Endothelial cell (in vitro differentiated cells): ENCODE results near the gene F2RL2. TPM values are rescaled to one million over a fixed set of nuclear protein-coding genes. Genes with fewer than 3 reads are reported as not detected.

ENCODE experiments used
- DNase-seq: peaks from one replicate; pipeline ENCODE4 v3.0.0; 2021; ENCODE audit warnings: low spot score
- H3K27ac Mint-ChIP-seq: one replicate; pipeline ENCODE4 v1.8.0; 2021; ENCODE audit warnings: mixed read lengths, inconsistent platforms; ENCODE audit not compliant: unreplicated experiment
- H3K27me3 Mint-ChIP-seq: one replicate; pipeline ENCODE4 v1.8.0; 2021; ENCODE audit warnings: mild to moderate bottlenecking, moderate library complexity, mixed read lengths, inconsistent platforms; ENCODE audit not compliant: unreplicated experiment
- H3K36me3 Mint-ChIP-seq: one replicate; pipeline ENCODE4 v1.8.0; 2021; ENCODE audit warnings: mild to moderate bottlenecking, low read depth, mixed read lengths, inconsistent platforms; ENCODE audit not compliant: unreplicated experiment
- H3K4me1 Mint-ChIP-seq: one replicate; pipeline ENCODE4 v1.8.0; 2021; ENCODE audit warnings: mild to moderate bottlenecking, mixed read lengths, inconsistent platforms; ENCODE audit not compliant: unreplicated experiment
- H3K4me3 Mint-ChIP-seq: one replicate; pipeline ENCODE4 v1.8.0; 2021; ENCODE audit warnings: mild to moderate bottlenecking, mixed read lengths, inconsistent platforms; ENCODE audit not compliant: unreplicated experiment
- H3K9me3 Mint-ChIP-seq: one replicate; pipeline ENCODE4 v1.8.0; 2021; ENCODE audit warnings: mixed read lengths, inconsistent platforms; ENCODE audit not compliant: unreplicated experiment
- total RNA-seq: library from RNA; stranded (reverse); fragmentation: NEBNext Ultra II Directional; extraction: Animal tissue kit (Norgen Biotek cat#: 25700); gene quantifications from one replicate; pipeline ENCODE4 v1.2.1, GENCODE V29; 2021; ENCODE audit not compliant: unreplicated experiment
- TF ChIP-seq, protein P1 (sequence below): fragments of 200-600 bp; sonication (generic); IDR thresholded peaks from one replicate; pipeline ENCODE4 v1.5.0; 2021; ENCODE audit warnings: antibody characterized with exemption; ENCODE audit not compliant: unreplicated experiment

The F2RL2 gene
- total RNA-seq, 1 donor from 2014 or later = 311 TPM

GRCh38 chr5:76579166-76579937 lies 43.9 kb downstream of the F2RL2 start:
- Mint-ChIP-seq H3K27me3 (no peaks in the 10 kb centered on the region), H3K27ac (no peak overlapping the region), H3K9me3 (no peaks in the 10 kb centered on the region), H3K36me3 (no peaks in the 10 kb centered on the region), H3K4me1 (peaks cover 39% of the 10 kb centered on the region), H3K4me3 (no peak overlapping the region)
- DNase-seq = no peak
- TF ChIP-seq, protein P1, sequence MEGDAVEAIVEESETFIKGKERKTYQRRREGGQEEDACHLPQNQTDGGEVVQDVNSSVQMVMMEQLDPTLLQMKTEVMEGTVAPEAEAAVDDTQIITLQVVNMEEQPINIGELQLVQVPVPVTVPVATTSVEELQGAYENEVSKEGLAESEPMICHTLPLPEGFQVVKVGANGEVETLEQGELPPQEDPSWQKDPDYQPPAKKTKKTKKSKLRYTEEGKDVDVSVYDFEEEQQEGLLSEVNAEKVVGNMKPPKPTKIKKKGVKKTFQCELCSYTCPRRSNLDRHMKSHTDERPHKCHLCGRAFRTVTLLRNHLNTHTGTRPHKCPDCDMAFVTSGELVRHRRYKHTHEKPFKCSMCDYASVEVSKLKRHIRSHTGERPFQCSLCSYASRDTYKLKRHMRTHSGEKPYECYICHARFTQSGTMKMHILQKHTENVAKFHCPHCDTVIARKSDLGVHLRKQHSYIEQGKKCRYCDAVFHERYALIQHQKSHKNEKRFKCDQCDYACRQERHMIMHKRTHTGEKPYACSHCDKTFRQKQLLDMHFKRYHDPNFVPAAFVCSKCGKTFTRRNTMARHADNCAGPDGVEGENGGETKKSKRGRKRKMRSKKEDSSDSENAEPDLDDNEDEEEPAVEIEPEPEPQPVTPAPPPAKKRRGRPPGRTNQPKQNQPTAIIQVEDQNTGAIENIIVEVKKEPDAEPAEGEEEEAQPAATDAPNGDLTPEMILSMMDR = no peak

GRCh38 chr5:76576996-76577395 lies 46.2 kb downstream of the F2RL2 start:
- peaks cover 28% of the 10 kb centered on the region for H3K4me1 Mint-ChIP-seq
- H3K4me3 Mint-ChIP-seq = no peak overlapping the region

DNA sequence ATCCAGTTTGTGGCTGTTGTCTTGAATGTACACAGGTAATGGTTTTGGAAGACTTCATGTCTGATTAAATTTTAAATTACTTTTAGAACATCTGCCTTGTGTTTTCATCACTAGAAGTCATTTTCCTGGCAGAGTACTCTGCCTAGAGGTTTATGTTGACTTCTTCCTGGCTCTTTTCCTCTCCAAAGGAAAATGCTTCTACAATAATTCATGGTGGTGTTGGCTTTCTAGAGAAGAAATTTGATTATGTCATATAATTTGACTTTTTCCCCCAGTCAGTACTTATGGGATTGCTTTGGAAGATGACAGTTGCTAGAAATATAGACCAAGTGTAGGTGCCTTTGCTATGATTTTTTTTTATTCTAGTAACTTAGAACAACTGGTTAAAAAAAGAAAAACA lies 46.8 kb downstream of the F2RL2 start:
- DNase-seq = no peak
- no peaks in the 10 kb centered on the region for H3K27me3 Mint-ChIP-seq
- H3K4me3 Mint-ChIP-seq = no peak overlapping the region
- no peaks in the 10 kb centered on the region for H3K9me3 Mint-ChIP-seq
- TF ChIP-seq, protein P1 = no peak
- peaks cover 24% of the 10 kb centered on the region for H3K4me1 Mint-ChIP-seq
- no peak overlapping the region for H3K27ac Mint-ChIP-seq
- no peaks in the 10 kb centered on the region for H3K36me3 Mint-ChIP-seq

More at GRCh38 chr5:76576996-76577395, 46.2 kb downstream of the F2RL2 start:
- TF ChIP-seq, protein P1 = no peak
- no peaks in the 10 kb centered on the region for H3K27me3 Mint-ChIP-seq
- no peaks in the 10 kb centered on the region for H3K36me3 Mint-ChIP-seq
- H3K9me3 Mint-ChIP-seq = no peaks in the 10 kb centered on the region
- DNase-seq = no peak
- no peak overlapping the region for H3K27ac Mint-ChIP-seq

- Mint-ChIP-seq H3K27ac (no peak overlapping the region), H3K4me3 (no peak overlapping the region), H3K36me3 (no peaks in the 10 kb centered on the region), H3K9me3 (no peaks in the 10 kb centered on the region), H3K27me3 (peaks cover 3% of the 10 kb centered on the region), H3K4me1 (no peaks in the 10 kb centered on the region)
- TF ChIP-seq, protein P1 = peak; percentile 28
- DNase-seq = no peak
These were observed 51.6 kb downstream of the F2RL2 start for GRCh38 chr5:76571559-76571958.

DNA sequence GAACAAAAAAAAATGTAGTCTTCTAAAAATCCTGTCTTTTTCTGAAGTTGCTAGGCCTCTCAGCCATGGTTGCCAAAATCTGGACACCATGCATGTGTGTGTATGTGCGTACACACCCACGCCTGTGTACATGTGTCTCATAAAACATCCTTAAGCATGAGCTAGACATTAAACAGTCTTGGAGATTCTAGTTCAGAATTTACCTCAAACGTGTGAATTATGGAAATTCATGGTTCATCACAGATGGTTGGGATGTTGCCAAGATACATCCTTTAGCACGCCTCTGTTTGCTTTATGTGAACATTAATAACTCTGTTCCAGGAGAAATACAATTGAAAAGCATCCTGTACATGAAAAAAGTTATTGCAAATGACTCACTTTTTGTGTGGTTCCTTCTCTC lies 53.0 kb downstream of the F2RL2 start:
- TF ChIP-seq, protein P1 = no peak
- Mint-ChIP-seq H3K27me3 (peaks cover 3% of the 10 kb centered on the region), H3K4me3 (no peak overlapping the region), H3K4me1 (no peaks in the 10 kb centered on the region), H3K9me3 (no peaks in the 10 kb centered on the region), H3K27ac (no peak overlapping the region), H3K36me3 (no peaks in the 10 kb centered on the region)
- no peak for DNase-seq

Other genes with a start within 250 kb of the F2RL2 start
- gene IQGAP2, start 220.1 kb downstream of the F2RL2 start, total RNA-seq = 43.4 TPM
- gene F2R, start 92.7 kb upstream of the F2RL2 start, total RNA-seq = 342 TPM
- 141 TPM for gene F2RL1, start 195.6 kb upstream of the F2RL2 start, total RNA-seq
- gene S100Z, start 226.6 kb upstream of the F2RL2 start, total RNA-seq = 0.38 TPM